Nephron progenitor cell (in vitro differentiated cells): ENCODE data around the gene CCR9.

ENCODE experiments used
- DNase-seq: peaks from one replicate; pipeline ENCODE4 v3.0.0; 2021
- H3K27ac Mint-ChIP-seq: 2 replicates; pipeline ENCODE4 v1.8.0; 2021; ENCODE audit warnings: mild to moderate bottlenecking, moderate library complexity, mixed read lengths
- H3K27me3 Mint-ChIP-seq: 2 replicates; pipeline ENCODE4 v1.8.0; 2021; ENCODE audit warnings: mild to moderate bottlenecking, low read depth, mixed read lengths; ENCODE audit not compliant: poor library complexity
- H3K36me3 Mint-ChIP-seq: 2 replicates; pipeline ENCODE4 v1.8.0; 2021; ENCODE audit warnings: low read depth, mixed read lengths
- H3K4me1 Mint-ChIP-seq: 2 replicates; pipeline ENCODE4 v1.8.0; 2021; ENCODE audit warnings: mixed read lengths
- H3K4me3 Mint-ChIP-seq: 2 replicates; pipeline ENCODE4 v1.8.0; 2021; ENCODE audit warnings: mild to moderate bottlenecking, moderate library complexity, mixed read lengths
- H3K9me3 Mint-ChIP-seq: 2 replicates; pipeline ENCODE4 v1.8.0; 2021; ENCODE audit warnings: mild to moderate bottlenecking, moderate library complexity, mixed read lengths
- TF ChIP-seq, protein P1 (sequence below): fragments of 200-600 bp; sonication (generic); IDR thresholded peaks from 2 replicates; pipeline ENCODE4 v1.5.0; 2021; ENCODE audit warnings: antibody characterized with exemption

The CCR9 gene

GRCh38 chr3:45912435-45912834 lies 26.1 kb downstream of the CCR9 start:
- no peak for DNase-seq
- Mint-ChIP-seq H3K4me3 (no peak overlapping the region), H3K36me3 (no peaks in the 10 kb centered on the region), H3K4me1 (peaks cover 27% of the 10 kb centered on the region), H3K9me3 (no peaks in the 10 kb centered on the region), H3K27me3 (no peaks in the 10 kb centered on the region), H3K27ac (no peak overlapping the region)
- TF ChIP-seq, protein P1, sequence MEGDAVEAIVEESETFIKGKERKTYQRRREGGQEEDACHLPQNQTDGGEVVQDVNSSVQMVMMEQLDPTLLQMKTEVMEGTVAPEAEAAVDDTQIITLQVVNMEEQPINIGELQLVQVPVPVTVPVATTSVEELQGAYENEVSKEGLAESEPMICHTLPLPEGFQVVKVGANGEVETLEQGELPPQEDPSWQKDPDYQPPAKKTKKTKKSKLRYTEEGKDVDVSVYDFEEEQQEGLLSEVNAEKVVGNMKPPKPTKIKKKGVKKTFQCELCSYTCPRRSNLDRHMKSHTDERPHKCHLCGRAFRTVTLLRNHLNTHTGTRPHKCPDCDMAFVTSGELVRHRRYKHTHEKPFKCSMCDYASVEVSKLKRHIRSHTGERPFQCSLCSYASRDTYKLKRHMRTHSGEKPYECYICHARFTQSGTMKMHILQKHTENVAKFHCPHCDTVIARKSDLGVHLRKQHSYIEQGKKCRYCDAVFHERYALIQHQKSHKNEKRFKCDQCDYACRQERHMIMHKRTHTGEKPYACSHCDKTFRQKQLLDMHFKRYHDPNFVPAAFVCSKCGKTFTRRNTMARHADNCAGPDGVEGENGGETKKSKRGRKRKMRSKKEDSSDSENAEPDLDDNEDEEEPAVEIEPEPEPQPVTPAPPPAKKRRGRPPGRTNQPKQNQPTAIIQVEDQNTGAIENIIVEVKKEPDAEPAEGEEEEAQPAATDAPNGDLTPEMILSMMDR = no peak

GRCh38 chr3:45914362-45915058 lies 28.2 kb downstream of the CCR9 start:
- no peaks in the 10 kb centered on the region for H3K27me3 Mint-ChIP-seq
- no peak overlapping the region for H3K27ac Mint-ChIP-seq
- no peak overlapping the region for H3K4me3 Mint-ChIP-seq
- no peak for DNase-seq
- TF ChIP-seq, protein P1 = no peak
- peaks cover 30% of the 10 kb centered on the region for H3K4me1 Mint-ChIP-seq
- no peaks in the 10 kb centered on the region for H3K9me3 Mint-ChIP-seq
- peaks cover 12% of the 10 kb centered on the region for H3K36me3 Mint-ChIP-seq

- Mint-ChIP-seq H3K36me3 (peaks cover 12% of the 10 kb centered on the region), H3K4me1 (peaks cover 30% of the 10 kb centered on the region), H3K9me3 (no peaks in the 10 kb centered on the region), H3K27me3 (no peaks in the 10 kb centered on the region), H3K27ac (no peak overlapping the region), H3K4me3 (no peak overlapping the region)
- TF ChIP-seq, protein P1 = no peak
- DNase-seq = no peak
Measured at GRCh38 chr3:45915059-45915439, 28.7 kb downstream of the CCR9 start.

DNA sequence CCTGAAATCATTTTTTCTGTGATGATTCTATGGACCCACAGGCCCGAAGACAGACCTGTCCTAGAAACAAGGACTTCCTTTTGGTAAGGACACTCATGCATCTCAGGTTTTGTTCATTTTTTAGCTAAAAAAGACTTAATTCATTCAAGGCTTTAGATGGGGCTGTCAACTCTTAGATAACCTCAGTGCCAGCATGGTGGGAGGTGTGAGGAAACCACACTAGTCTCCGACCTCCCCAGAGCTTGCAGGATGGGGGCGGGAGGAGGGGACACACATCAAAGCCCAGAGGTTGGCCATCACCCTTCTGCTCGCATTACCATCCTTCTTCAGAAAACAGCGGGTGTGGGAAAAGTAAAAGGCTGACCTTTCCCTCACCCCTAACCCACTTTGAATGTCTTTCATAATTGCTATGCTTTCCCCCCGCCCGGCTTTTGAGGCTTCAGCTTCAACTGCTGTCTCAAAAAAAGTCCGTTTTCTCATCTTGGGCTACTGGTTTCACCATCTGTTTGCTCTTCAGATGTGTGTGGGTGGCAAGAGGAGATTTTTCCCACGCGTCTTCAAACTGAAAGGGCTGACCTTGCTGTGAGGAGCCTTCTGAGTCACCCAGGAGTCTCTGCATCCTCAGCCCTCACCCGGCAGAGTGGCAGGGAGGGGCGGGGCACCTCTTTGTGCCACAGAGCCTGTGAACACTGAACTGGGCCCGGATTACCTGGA lies 29.3 kb downstream of the CCR9 start:
- no peaks in the 10 kb centered on the region for H3K9me3 Mint-ChIP-seq
- peak overlapping the region; percentile 9 for H3K4me3 Mint-ChIP-seq
- peaks cover 30% of the 10 kb centered on the region for H3K4me1 Mint-ChIP-seq
- peaks cover 18% of the 10 kb centered on the region for H3K36me3 Mint-ChIP-seq
- H3K27me3 Mint-ChIP-seq = no peaks in the 10 kb centered on the region
- no peak for DNase-seq
- H3K27ac Mint-ChIP-seq = peak overlapping the region; percentile 40
- TF ChIP-seq, protein P1 = no peak

DNA sequence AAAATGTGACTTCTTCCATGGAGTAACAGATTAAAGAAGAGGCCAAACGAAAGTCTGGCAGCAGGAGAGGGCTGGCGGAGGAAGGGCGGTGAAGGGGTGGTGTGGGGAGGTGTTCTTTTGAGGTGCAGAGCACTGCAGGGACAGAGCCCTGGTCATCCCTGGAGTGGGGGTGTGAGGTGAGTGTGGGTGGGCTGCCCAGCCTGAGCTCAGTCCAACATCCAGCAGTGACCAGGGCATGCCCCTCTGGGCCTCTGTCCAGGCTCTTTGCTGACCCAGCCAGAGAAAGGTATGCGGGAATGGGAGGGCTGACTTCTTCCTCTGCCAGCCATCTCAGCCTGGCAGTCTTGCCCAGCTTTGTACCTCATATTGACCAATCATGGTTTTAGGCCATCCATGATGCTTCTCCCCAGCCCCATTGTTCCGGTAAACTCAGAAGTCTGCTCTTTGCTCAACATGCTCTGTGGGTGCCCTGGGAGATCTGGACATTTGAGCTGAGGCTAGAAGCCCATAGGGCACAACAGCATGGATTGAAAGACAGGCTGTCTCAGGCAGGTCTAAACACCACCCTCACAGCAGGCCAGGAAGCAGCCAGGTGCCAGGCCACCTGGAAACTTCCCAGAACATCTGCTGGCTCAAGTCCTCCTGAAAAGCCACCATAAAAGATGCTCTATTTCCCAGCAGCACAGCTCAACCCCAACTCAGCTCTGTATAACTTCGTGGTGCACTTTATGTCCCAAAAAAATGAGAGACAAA lies 31.0 kb downstream of the CCR9 start:
- Mint-ChIP-seq H3K9me3 (no peaks in the 10 kb centered on the region), H3K36me3 (peaks cover 18% of the 10 kb centered on the region), H3K4me3 (no peak overlapping the region), H3K27me3 (no peaks in the 10 kb centered on the region), H3K4me1 (peaks cover 30% of the 10 kb centered on the region), H3K27ac (no peak overlapping the region)
- TF ChIP-seq, protein P1 = no peak
- DNase-seq = no peak
